Measurements from ENCODE around the gene CEP112.

The CEP112 gene

GRCh38 chr17:65930140-65930730, 261.7 kb downstream of the CEP112 start:
- DNase-seq (ENCODE audit: low spot score), result no peak

GRCh38 chr17:65926599-65926998, 265.3 kb downstream of the CEP112 start:
- DNase-seq (ENCODE audit: low spot score), result no peak

GRCh38 chr17:65925606-65926307, 266.2 kb downstream of the CEP112 start:
- peak; percentile 1 for DNase-seq (ENCODE audit: low spot score)

- no peak for DNase-seq (ENCODE audit: low spot score)
Observed at GRCh38 chr17:65920996-65921395, 270.9 kb downstream of the CEP112 start.

- no peak for DNase-seq (ENCODE audit: low spot score)
Observed at GRCh38 chr17:65918916-65919315, 273.0 kb downstream of the CEP112 start.

- peak; percentile 3 for DNase-seq (ENCODE audit: low spot score)
Observed at GRCh38 chr17:65918500-65918899, 273.4 kb downstream of the CEP112 start.

- DNase-seq (ENCODE audit: low spot score), result no peak
Observed at GRCh38 chr17:65917560-65917959, 274.4 kb downstream of the CEP112 start.

GRCh38 chr17:65916425-65916824, 275.5 kb downstream of the CEP112 start:
- DNase-seq (ENCODE audit: low spot score), result no peak

- DNase-seq (ENCODE audit: low spot score), result no peak
Observed at GRCh38 chr17:65914784-65915342, 277.1 kb downstream of the CEP112 start.

- no peak for DNase-seq (ENCODE audit: low spot score)
Observed at GRCh38 chr17:65913326-65913850, 278.5 kb downstream of the CEP112 start.

- no peak for DNase-seq (ENCODE audit: low spot score)
Observed at GRCh38 chr17:65910836-65911235, 281.1 kb downstream of the CEP112 start.

GRCh38 chr17:65902831-65903522, 289.0 kb downstream of the CEP112 start:
- DNase-seq (ENCODE audit: low spot score), result no peak

GRCh38 chr17:65902155-65902554, 289.8 kb downstream of the CEP112 start:
- no peak for DNase-seq (ENCODE audit: low spot score)

- no peak for DNase-seq (ENCODE audit: low spot score)
Observed at GRCh38 chr17:65901394-65901793, 290.5 kb downstream of the CEP112 start.

- DNase-seq (ENCODE audit: low spot score), result no peak
Observed at GRCh38 chr17:65900216-65900615, 291.7 kb downstream of the CEP112 start.

GRCh38 chr17:65898651-65899050, 293.3 kb downstream of the CEP112 start:
- no peak for DNase-seq (ENCODE audit: low spot score)

GRCh38 chr17:65896889-65897288, 295.0 kb downstream of the CEP112 start:
- no peak for DNase-seq (ENCODE audit: low spot score)

GRCh38 chr17:65895969-65896368, 296.0 kb downstream of the CEP112 start:
- DNase-seq (ENCODE audit: low spot score), result no peak

- no peak for DNase-seq (ENCODE audit: low spot score)
Observed at GRCh38 chr17:65893692-65894279, 298.1 kb downstream of the CEP112 start.

- DNase-seq (ENCODE audit: low spot score), result no peak
Observed at GRCh38 chr17:65892912-65893377, 299.0 kb downstream of the CEP112 start.

- no peak for DNase-seq (ENCODE audit: low spot score)
Observed at GRCh38 chr17:65891231-65891735, 300.6 kb downstream of the CEP112 start.

- DNase-seq (ENCODE audit: low spot score), result no peak
Observed at GRCh38 chr17:65888649-65889048, 303.3 kb downstream of the CEP112 start.
